GM19395 (cell line): ENCODE data around the gene RAB30.
"Not testable (repeated sequence)": the region's sequence is repeated elsewhere in the genome, so short reads cannot be mapped to it uniquely, and the experiment has no call there.

Source experiments
- ATAC-seq: cut with Tn5 transposase; IDR thresholded peaks from one replicate; pipeline ENCODE4 v1.9.1; 2021; ENCODE audit warnings: mild to moderate bottlenecking, moderate library complexity; ENCODE audit not compliant: unreplicated experiment

The RAB30 gene

GRCh38 chr11:82988936-82989627, 82.6 kb downstream of the RAB30 start:
- ATAC-seq, result no peak

GRCh38 chr11:82987997-82988396, 83.7 kb downstream of the RAB30 start:
- ATAC-seq, result no peak

GRCh38 chr11:82986446-82986845, 85.3 kb downstream of the RAB30 start:
- no peak for ATAC-seq

GRCh38 chr11:82981852-82982251, 89.8 kb downstream of the RAB30 start:
- no peak for ATAC-seq

GRCh38 chr11:82980947-82981346, 90.8 kb downstream of the RAB30 start:
- ATAC-seq, result no peak

GRCh38 chr11:82980292-82980691, 91.4 kb downstream of the RAB30 start:
- ATAC-seq, result no peak

- ATAC-seq, result no peak
Observed at GRCh38 chr11:82979824-82980223, 91.9 kb downstream of the RAB30 start.

GRCh38 chr11:82978422-82979099, 93.1 kb downstream of the RAB30 start:
- ATAC-seq, result peak; percentile 73

GRCh38 chr11:82976786-82977185, 94.9 kb downstream of the RAB30 start:
- ATAC-seq, result no peak

- ATAC-seq, result no peak
Observed at GRCh38 chr11:82975882-82976281, 95.8 kb downstream of the RAB30 start.

GRCh38 chr11:82974851-82975250, 96.8 kb downstream of the RAB30 start:
- ATAC-seq, result no peak

- ATAC-seq, result no peak
Observed at GRCh38 chr11:82974135-82974534, 97.6 kb downstream of the RAB30 start.

GRCh38 chr11:82972103-82972502, 99.6 kb downstream of the RAB30 start:
- no peak for ATAC-seq

- ATAC-seq, result not testable (repeated sequence)
Observed at GRCh38 chr11:82971519-82971946, 100.2 kb downstream of the RAB30 start.

GRCh38 chr11:82970507-82971083, 101.1 kb downstream of the RAB30 start:
- not testable (repeated sequence) for ATAC-seq

- peak; percentile 96 for ATAC-seq
Observed at GRCh38 chr11:82969811-82970210, 101.9 kb downstream of the RAB30 start.

GRCh38 chr11:82967381-82967780, 104.3 kb downstream of the RAB30 start:
- ATAC-seq, result no peak

- not testable (repeated sequence) for ATAC-seq
Observed at GRCh38 chr11:82962021-82962420, 109.7 kb downstream of the RAB30 start.

- peak; percentile 5 for ATAC-seq
Observed at GRCh38 chr11:82960779-82961143, 110.9 kb downstream of the RAB30 start.

GRCh38 chr11:82959987-82960778, 111.5 kb downstream of the RAB30 start:
- ATAC-seq, result peak; percentile 97

GRCh38 chr11:82955736-82956453, 115.8 kb downstream of the RAB30 start:
- not testable (repeated sequence) for ATAC-seq
